ENCODE results near the gene TIGD6.

Gene TIGD6

GRCh38 chr5:149996205-149996890, 4.1 kb downstream of the TIGD6 start:
- H3K4me3 ChIP-seq (ENCODE audit: low read depth, low read length), result no peak overlapping the region
- no peak for TF ChIP-seq MYC (IDR thresholded peaks at IDR 0.05; ENCODE audit: low read depth, low read length)
- TF ChIP-seq CTCF (IDR thresholded peaks at IDR 0.05; ENCODE audit: low read depth, low read length), result no peak
- no peak for TF ChIP-seq MAX (IDR thresholded peaks at IDR 0.05; ENCODE audit: low read depth, low read length)
- TF ChIP-seq POLR2A (IDR thresholded peaks at IDR 0.05; ENCODE audit: extremely low read depth, insufficient read length), result no peak
- no peak for DNase-seq (ENCODE audit: low read depth)

GRCh38 chr5:149995385-149996204, 4.9 kb downstream of the TIGD6 start:
- DNase-seq (ENCODE audit: low read depth), result no peak
- no peak for TF ChIP-seq MAX (IDR thresholded peaks at IDR 0.05; ENCODE audit: low read depth, low read length)

GRCh38 chr5:149993471-149993870, 7.0 kb downstream of the TIGD6 start:
- TF ChIP-seq CTCF (IDR thresholded peaks at IDR 0.05; ENCODE audit: low read depth, low read length) (no peak), MAX (IDR thresholded peaks at IDR 0.05; ENCODE audit: low read depth, low read length) (no peak), MYC (IDR thresholded peaks at IDR 0.05; ENCODE audit: low read depth, low read length) (no peak), POLR2A (IDR thresholded peaks at IDR 0.05; ENCODE audit: extremely low read depth, insufficient read length) (no peak)
- no peak overlapping the region for H3K4me3 ChIP-seq (ENCODE audit: low read depth, low read length)
- DNase-seq (ENCODE audit: low read depth), result no peak

More at GRCh38 chr5:149995385-149996204, 4.9 kb downstream of the TIGD6 start:
- no peak overlapping the region for H3K4me3 ChIP-seq (ENCODE audit: low read depth, low read length)

GRCh38 chr5:149990518-149991376, 9.7 kb downstream of the TIGD6 start:
- no peak overlapping the region for H3K4me3 ChIP-seq (ENCODE audit: low read depth, low read length)
- peak; percentile 87 for TF ChIP-seq CTCF (IDR thresholded peaks at IDR 0.05; ENCODE audit: low read depth, low read length)
- no peak for TF ChIP-seq POLR2A (IDR thresholded peaks at IDR 0.05; ENCODE audit: extremely low read depth, insufficient read length)
- peak; percentile 43; the same call in 1 of the 2 replicates for TF ChIP-seq MAX (IDR thresholded peaks at IDR 0.05; ENCODE audit: low read depth, low read length)
- no peak for TF ChIP-seq MYC (IDR thresholded peaks at IDR 0.05; ENCODE audit: low read depth, low read length)
- peak; percentile 79 for DNase-seq (ENCODE audit: low read depth)

GRCh38 chr5:149988126-149988525, 12.3 kb downstream of the TIGD6 start:
- no peak overlapping the region for H3K4me3 ChIP-seq (ENCODE audit: low read depth, low read length)
- DNase-seq (ENCODE audit: low read depth), result peak; percentile 18
- TF ChIP-seq MAX (IDR thresholded peaks at IDR 0.05; ENCODE audit: low read depth, low read length), result no peak
- TF ChIP-seq MYC (IDR thresholded peaks at IDR 0.05; ENCODE audit: low read depth, low read length), result no peak
- TF ChIP-seq POLR2A (IDR thresholded peaks at IDR 0.05; ENCODE audit: extremely low read depth, insufficient read length), result no peak

- no peak overlapping the region for H3K4me3 ChIP-seq (ENCODE audit: low read depth, low read length)
- TF ChIP-seq CTCF (IDR thresholded peaks at IDR 0.05; ENCODE audit: low read depth, low read length) (no peak), MAX (IDR thresholded peaks at IDR 0.05; ENCODE audit: low read depth, low read length) (no peak), POLR2A (IDR thresholded peaks at IDR 0.05; ENCODE audit: extremely low read depth, insufficient read length) (no peak), MYC (IDR thresholded peaks at IDR 0.05; ENCODE audit: low read depth, low read length) (no peak)
- no peak for DNase-seq (ENCODE audit: low read depth)
Measured at GRCh38 chr5:149982505-149982904, 17.9 kb downstream of the TIGD6 start.
